ELF-1 (cell line): Measurements from ENCODE around the gene PPP2R5A.
"Not testable (repeated sequence)": the region's sequence is repeated elsewhere in the genome, so short reads cannot be mapped to it uniquely, and the experiment has no call there.

Experiments
- DNase-seq: peaks from one replicate; pipeline ENCODE4 v3.0.0-alpha.2; 2016; ENCODE audit warnings: low read depth, low spot score

PPP2R5A gene

DNA sequence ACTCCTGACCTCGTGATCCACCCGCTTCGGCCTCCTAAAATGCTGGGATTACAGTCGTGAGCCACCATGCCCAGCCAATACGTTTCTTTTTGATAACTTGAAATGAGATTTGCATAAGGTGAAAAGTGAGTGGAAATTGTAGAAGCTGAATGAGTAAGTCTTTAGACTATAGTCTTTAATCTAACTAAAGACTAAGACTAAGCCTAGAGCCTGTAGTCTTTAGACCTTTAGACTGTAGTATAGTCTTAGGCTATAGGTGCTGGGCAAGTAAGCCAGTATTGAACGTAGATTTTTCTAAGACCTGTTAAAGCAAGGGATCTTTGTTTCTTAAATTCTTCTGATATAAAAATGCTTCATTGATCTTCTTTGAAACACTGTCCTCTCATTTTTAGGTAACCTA, 12.1 kb downstream of the PPP2R5A start:
- DNase-seq = no peak

DNA sequence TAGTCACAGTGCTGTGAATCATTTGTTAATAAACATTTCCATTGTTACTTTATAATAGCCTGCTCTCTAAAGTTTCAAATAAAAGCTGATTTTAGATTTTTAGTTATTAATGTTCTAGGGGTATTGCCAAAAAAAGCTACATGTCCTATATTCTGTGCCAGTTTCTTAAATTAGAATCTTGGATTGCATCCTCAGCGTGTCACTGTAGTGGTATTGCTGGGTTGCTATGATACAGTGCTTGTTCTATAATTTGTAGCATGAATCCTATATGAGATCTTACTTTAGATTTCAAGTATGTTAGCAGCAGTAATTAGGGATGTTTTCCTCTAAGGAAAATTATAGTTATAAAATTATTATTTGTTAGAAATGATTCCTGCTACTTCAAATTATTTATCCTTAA, 16.4 kb downstream of the PPP2R5A start:
- no peak for DNase-seq

DNA sequence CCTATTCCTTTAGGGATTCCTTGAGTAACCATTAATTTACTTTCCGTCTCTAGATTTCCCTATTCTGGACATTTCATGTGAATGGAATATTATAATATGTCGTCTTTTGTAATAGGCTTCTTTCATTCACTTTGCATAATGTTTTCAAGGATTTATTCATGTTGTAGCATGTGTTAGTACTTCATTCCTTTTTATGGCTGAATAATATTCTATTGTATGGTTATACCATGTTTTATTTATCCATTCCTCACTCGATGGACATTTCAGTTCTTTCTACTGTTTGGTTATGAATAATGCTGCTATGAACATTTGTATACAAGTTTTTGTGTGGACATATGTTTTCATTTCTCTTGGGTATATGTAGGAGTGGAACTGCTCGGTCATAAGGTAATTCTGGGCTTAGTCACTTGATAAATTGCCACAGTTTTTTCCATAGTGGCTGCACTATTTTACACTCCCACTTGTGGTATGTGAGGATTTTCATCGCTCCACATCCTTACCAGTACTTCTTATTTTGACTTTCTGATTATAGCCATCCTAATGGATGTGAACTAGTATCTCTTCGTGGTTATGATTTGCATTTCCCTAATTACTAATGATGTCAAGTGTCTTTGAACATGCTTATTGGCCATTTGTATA, 17.7 kb downstream of the PPP2R5A start:
- no peak for DNase-seq

DNA sequence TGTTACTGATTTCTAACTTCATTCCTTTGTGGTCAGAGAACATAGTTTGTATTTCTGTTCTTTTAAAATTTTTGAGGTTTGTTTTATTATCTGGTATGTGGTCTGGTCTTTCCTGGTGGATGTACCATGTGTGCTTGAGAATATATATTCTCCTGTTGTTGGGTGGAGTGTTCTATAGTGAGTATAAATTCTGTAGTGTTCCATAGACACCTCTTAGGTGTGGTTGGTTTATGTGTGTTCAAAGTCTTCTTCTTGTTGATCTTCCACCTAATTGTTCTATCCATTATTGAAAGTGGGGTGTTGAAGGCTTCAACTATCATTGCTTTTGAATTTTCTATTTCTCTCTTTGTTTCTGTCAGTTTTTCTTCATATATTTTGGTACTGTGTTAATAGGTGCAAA, 20.1 kb downstream of the PPP2R5A start:
- DNase-seq = no peak

DNA sequence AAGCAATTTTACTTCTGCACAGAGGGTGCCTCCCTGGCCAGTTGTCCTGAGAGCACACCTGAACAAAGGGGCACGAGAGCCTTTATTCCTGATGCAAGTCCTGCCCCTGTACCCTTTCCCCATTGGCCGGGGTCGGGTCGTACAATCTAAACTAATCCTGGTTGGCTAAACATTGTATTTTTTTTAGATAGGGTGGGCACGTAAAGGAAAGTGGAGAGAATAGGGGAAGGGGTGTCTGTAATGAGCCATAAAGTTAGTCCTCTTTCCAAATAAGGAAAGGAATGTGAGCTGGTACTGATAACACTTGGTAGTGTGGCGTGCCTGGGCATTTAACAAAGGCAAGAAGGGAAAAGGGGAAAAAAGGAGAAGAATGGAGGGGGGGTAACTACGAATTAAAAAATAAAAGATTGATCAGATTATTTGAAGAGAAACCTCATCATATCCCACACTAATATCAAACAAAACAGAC, 20.8 kb downstream of the PPP2R5A start:
- DNase-seq = peak; percentile 38

DNA sequence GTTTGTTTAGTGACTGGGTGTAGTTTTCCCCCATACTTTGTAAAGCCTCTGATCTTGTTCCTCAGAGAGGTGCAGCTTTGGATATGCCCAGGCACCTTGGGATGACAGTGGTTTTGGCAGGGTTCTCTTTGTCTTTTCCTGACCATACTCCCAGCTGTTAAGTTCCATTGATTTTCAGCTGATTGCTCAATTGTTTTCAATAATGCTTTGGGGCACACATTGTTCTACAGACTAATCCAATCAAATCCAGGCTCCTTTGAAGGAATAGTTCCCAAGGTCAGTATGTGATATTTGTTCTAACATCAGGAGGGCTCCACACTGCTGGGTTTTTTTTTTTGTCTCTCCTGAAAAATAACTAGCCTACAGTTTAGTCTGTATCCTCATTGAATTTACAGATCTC, 24.8 kb downstream of the PPP2R5A start:
- no peak for DNase-seq

DNA sequence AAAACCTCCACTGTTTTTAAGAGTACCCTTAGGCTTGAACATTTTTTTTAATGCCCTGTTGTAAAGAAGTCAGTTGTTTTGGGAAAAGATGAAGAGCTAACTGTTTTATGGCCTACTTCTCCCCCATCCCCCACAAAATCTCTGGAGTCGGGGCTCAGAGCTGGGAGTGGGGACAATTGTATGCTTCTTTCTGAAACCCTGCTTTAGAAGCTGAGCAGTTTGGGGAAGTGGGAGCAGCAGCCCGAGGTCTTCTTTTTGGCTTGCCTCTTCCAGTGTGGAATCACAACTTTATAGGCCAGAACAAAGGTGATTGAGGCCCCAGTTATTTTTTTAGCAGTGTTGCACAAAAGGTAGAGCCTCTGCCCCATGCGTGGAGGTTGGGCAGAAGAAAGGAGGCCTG, 25.2 kb downstream of the PPP2R5A start:
- DNase-seq = no peak

DNA sequence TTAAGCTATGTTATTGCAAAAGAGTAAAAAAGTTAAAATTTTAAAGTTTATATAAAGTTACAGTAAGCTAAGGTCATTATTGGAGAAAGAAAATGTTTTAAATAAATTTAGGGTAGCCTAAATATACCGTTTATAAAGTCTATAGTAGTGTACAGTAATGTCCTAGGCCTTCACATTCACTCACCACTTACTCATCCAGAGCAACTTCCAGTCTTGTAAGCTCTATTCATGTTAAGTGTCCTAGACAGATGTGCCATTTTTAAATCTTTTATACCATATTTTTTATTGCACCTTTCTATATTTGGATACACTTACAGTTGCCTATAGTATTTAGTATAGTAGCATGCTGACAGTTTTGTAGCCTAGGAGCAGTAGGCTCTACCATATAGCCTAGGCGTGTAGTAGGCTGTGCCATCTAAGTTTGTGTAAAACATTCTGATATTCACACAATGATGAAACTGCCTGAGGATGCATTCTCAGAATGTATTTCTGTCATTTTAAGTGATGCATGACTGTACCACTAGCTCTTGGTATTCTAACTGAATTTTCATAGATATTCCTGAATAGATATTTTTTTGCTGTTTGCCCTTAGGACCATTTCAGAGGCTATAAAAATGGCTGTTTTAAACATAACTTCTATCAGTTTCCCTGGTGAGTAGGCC, 26.8 kb downstream of the PPP2R5A start:
- DNase-seq = no peak

DNA sequence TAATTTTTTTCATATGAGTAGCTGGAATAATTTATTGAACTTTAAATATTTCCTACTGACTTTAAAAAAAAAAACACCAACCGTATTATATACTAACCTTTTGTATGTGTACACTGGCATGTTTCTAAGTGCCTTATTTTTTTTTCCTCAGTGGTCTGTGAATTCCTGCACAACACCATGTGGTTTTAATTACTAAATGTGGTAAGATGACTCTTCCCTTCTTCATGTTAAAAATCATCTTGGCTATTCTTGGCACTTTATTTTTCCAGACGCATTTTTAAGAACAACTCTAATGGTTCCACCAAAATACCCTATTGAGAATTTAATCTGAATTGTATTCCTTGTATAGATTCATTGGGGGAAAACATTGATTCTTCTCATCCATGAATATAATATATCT, 28.4 kb downstream of the PPP2R5A start:
- no peak for DNase-seq

DNA sequence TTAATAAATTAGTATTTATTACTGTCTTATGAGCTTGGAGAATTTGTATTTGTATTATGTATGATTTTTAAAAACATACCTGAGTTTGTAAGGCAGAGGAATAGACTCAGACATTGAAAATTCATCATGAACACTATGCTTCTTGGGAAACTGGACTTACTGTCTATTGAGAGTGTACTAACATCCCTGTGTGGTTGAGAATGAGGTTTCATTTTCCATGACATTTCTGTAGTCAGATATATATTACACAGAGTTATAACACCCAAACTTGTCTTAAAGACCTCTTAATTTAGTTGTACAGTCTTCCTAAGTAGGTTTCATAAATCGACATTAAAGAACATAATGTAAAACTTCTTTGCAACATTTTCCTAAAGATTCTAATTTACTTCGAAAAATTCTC, 30.0 kb downstream of the PPP2R5A start:
- DNase-seq = no peak

DNA sequence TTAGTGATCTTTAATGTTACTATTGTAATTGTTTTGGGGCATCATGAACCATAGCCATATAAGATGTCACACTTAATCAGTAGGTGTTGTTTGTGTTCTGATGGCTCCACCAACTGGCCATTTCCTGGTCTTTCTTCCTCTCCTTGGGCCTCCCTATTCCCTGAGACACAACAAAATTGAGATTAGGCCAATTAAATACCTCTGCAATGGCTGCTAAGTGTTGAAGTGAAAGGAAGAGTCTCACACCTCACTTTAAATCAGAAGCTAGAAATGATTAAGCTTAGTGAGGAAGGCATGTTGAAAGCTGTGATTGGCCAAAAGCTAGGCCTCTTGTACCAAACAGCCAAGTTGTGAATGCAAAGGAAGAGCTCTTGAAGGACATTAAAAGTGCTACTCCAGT, 30.7 kb downstream of the PPP2R5A start:
- DNase-seq = peak; percentile 58

DNA sequence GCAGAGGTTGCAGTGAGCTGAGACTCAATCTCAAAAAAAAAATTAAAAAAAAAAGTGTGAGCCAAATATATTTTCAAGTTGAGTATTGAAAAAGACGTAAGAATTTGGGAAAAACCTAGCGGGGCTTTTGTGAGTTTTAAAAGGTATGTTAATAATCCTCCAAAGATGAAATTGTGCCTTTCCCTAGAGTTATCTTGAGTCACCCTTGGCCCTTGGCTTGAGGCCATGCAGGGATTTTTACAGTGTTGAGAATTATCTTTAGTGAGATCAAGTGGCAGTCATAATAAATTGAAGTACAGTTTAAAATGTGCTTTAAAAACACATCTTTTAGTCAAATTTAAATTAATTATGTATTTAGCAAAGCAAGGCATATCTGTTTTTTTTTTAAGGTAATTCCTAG, 32.7 kb downstream of the PPP2R5A start:
- DNase-seq = no peak

DNA sequence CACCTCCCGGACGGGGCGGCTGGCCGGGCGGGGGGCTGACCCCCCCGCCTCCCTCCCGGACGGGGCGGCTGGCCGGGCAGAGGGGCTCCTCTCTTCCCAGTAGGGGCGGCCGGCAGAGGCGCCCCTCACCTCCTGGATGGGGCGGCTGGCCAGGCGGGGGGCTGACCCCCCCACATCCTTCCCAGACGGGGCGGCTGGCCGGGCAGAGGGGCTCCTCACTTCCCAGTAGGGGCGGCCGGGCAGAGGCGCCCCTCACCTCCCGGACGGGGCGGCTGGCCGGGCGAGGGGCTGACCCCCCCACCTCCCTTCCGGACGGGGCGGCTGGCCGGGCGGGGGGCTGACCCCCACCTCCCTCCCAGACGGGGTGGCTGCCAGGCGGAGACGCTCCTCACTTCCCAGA, 35.8 kb downstream of the PPP2R5A start:
- not testable (repeated sequence) for DNase-seq

DNA sequence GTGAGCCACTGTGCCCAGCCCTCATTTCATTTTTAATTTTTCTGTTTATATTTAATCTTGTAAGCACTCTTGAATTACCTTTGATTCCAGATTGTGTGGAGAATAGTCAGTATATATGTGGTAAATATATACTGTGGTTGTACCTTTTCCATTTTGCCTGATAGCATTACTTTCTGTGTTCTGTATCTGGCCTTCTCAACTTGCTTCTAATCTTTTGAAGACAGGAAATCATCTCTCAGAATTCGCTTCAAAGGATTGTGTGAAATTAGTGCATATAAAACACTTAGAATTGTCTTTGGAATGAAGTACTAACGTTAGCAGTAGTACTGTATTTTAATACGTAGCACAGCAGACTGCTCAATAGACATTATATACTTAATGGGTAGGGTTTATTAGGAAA, 37.9 kb downstream of the PPP2R5A start:
- DNase-seq = no peak

DNA sequence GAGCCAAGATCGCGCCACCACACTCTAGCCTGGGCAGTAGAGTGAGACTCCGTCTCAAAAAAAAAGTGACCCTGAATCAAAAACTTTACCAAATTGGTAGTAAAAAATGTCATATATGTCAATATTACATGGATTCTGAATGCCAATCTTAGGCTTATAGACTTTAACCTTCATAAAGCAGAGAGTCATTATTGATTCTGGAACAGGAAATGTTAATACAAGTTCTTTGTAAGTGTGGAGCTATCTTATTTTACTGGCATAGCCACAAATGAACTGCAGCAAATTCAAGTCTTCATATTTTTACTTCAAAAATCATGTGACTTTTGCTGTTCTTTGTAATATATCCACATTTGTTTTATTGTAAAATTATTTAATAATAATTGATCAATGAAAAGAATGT, 41.3 kb downstream of the PPP2R5A start:
- no peak for DNase-seq

DNA sequence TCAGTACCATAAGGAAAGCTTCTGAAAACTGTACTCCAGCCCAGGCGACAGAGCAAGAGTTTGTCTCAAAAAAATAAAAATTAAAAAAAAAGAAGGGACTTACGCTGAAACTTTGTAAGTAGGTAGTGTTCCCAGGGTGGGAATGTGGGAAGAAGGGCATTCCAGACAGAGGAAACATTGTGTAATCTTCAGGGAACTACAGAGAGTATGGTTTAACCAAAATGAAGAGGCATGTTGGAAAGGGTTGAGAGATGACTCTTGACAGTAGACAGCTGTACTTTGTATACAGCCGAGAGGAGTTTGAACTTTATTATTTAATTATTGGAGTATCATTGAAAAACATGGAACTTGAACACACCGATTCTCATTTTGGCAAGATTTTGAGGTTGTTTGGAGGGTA, 43.0 kb downstream of the PPP2R5A start:
- DNase-seq = no peak

DNA sequence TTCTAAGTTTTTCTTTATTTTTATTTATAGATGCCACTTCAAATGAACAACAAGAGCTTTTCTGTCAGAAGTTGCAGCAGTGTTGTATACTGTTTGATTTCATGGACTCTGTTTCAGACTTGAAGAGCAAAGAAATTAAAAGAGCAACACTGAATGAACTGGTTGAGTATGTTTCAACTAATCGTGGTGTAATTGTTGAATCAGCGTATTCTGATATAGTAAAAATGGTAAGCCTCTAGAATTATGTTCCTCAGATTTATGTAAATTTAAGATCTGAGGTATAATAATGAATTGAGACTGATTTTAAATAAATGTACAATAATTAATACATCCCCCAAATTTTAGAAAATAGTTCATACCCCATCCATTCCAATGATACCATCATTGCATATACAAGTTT, 43.9 kb downstream of the PPP2R5A start:
- DNase-seq = no peak

DNA sequence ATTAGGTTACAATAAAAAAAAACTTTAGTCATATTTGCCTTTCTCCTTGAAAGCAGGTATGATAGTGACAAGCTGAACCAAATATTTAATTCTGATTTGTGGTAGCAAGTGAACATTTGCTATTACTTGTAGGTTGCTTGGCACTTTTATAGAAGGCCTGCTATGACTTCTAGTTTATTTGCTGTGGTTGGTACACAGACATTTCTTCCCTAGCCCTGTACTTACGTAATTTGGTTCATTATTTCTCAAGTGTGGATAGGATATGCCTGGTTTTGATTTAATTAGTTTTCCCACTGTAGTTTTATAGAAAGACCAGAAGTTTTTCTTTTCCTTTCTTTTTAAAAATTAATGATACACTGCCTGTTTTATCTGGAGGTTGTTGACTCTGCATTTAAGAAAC, 55.9 kb downstream of the PPP2R5A start:
- no peak for DNase-seq

DNA sequence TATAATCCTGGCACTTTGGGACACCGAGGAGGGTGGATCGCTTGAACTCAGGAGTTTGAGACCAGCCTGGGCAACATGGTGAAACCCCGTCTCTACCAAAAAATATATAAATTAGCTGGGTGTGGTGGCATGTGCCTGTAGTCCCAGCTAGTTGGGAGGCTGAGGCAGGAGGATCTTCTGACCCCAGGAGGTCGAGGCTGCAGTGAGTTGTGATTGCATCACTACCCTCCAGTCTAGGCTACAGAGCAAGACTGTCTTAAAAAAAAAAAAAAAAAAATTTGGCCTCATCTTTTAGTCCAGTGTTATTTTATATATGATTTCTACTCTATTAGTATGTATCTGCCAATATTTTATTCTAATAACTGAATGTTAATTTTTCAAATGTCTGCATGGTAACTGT, 59.7 kb downstream of the PPP2R5A start:
- no peak for DNase-seq

DNA sequence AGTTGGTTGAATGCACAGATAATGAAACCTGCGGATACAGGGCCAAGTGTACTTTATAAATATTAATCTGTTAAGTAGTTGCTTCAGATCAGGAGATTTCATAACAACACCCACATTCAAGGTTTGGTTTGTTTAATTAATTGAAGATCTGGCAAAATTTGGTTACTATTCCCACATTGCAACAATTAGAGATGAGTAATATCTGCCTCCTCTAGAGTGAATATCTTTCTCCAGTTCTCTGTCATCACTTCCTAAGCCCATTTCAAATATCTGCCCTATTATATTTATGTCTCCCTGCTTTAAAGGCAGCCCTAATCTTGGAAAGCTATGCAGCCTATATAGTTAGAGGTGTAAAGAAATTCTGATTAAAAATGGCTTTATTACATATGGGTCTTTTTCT, 61.4 kb downstream of the PPP2R5A start:
- no peak for DNase-seq

DNA sequence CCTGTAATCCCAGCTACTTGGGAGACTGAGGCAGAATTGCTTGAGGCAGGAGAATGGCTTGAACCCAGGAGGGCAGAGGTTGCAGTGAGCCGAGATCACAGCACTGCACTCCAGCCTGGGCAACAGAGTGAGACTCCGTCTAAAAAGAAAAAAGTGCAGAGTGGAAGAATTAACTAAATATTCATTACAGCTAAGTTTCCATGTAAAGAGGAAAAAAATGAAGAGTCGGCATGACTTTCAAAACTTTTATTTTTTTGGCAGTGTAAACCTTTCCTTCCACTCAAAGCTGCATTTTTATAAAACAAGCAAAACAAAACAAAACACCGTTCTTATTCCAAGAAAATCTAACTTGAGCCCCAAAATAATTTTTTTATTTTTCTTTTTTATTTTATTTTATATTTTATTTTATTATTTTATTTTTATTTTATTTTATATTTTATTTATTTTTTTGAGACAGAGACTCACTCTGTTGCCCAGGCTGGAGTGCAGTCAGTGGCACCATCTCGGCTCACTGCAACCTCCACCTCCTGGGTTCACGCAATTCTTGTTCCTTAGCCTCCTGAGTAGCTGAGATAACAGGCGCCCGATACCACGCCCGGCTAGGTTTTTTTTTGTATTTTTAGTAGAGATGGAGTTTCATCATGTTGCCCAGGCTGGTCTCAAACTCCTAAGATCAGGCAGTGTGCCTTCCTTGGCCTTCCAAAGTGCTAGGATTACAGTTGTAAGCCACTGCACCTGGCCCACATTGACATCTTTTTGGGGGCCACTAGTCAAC, 66.6 kb downstream of the PPP2R5A start:
- DNase-seq = no peak

DNA sequence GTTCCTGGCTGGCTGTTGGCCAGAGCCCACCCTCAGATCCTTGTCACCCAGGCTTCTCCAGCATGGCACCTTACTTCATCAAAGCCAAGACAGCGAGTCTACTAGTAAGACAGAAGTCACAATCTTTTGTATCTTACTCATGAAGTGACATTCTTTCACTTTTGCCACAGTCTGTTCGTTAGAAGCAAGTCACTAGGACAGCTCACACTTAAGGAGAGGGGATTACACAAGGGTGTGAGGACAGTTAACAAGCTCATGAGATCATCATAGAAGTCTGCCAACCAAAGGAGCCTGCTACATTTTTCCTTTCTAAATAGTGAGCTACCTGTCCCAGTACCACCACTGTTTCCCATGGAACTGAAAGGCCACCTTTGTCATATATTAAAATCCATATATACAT, 68.0 kb downstream of the PPP2R5A start:
- no peak for DNase-seq

DNA sequence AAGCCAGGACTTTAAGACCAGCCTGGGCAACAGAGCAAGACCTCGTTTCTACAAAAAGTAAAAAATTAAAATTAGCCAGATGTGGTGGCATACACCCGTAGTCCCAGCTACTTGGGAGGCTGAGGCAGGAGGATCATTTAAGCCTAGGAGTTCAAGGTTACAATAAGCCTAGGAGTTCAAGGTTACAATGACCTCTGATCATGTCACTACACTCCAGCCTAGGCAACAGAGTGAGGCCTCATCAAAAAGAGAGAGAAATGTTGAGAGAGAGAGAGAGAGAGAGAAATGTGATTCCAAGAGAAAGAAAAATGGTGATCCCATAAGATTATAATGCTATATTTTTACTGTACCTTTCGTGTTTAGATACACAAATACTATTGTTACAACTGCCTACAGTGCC, 69.3 kb downstream of the PPP2R5A start:
- DNase-seq = no peak
